ENCODE results near the gene PFN3.

Gene PFN3

GRCh38 chr5:177371120-177372033, 29.1 kb downstream of the PFN3 start:
- ATAC-seq: no peak
- TF ChIP-seq ARNTL (CRISPR knock-in tag; IDR thresholded peaks at IDR 0.05; ENCODE audit: borderline replicate concordance, low read depth): no peak
- TF ChIP-seq CREB5 (CRISPR knock-in tag; IDR thresholded peaks at IDR 0.05; ENCODE audit: low read depth): no peak
- no peak for TF ChIP-seq ZFP3 (CRISPR knock-in tag; IDR thresholded peaks at IDR 0.05)
- no peak for TF ChIP-seq TCF4 (CRISPR knock-in tag; IDR thresholded peaks at IDR 0.05; ENCODE audit: borderline replicate concordance)
- TF ChIP-seq SNAI2 (CRISPR knock-in tag; IDR thresholded peaks at IDR 0.05): no peak
- TF ChIP-seq CSDC2 (CRISPR knock-in tag; IDR thresholded peaks at IDR 0.05): no peak
- no peak for TF ChIP-seq POU6F1 (CRISPR knock-in tag; IDR thresholded peaks at IDR 0.05; ENCODE audit: borderline replicate concordance, low read depth)
- TF ChIP-seq ZFP30 (CRISPR knock-in tag; IDR thresholded peaks at IDR 0.05): no peak
- TF ChIP-seq ZNF8 (CRISPR knock-in tag; IDR thresholded peaks at IDR 0.05): no peak
- no peak for TF ChIP-seq TOX (CRISPR knock-in tag; IDR thresholded peaks at IDR 0.05; ENCODE audit: borderline replicate concordance)
- TF ChIP-seq OSR1 (CRISPR knock-in tag; IDR thresholded peaks at IDR 0.05): no peak
- no peak for TF ChIP-seq ISL1 (CRISPR knock-in tag; IDR thresholded peaks at IDR 0.05)
- no peak for TF ChIP-seq ZC3H10 (CRISPR knock-in tag; IDR thresholded peaks at IDR 0.05)
- TF ChIP-seq PPARA (CRISPR knock-in tag; IDR thresholded peaks at IDR 0.05; ENCODE audit: borderline replicate concordance): no peak
- no peak for TF ChIP-seq ESRRG (CRISPR knock-in tag; IDR thresholded peaks at IDR 0.05)
- no peak for TF ChIP-seq TSHZ2 (CRISPR knock-in tag; IDR thresholded peaks at IDR 0.05)
- TF ChIP-seq GLIS3 (CRISPR knock-in tag; IDR thresholded peaks at IDR 0.05): no peak
- TF ChIP-seq BACH2 (CRISPR knock-in tag; IDR thresholded peaks at IDR 0.05; ENCODE audit: borderline replicate concordance): no peak
- TF ChIP-seq ZNF565 (CRISPR knock-in tag; conservative IDR thresholded peaks at IDR 0.05; ENCODE audit: low read depth): no peak

GRCh38 chr5:177370488-177371119, 29.9 kb downstream of the PFN3 start:
- no peak for TF ChIP-seq ZNF565 (CRISPR knock-in tag; conservative IDR thresholded peaks at IDR 0.05; ENCODE audit: low read depth)
- no peak for TF ChIP-seq ZC3H10 (CRISPR knock-in tag; IDR thresholded peaks at IDR 0.05)
- no peak for TF ChIP-seq OSR1 (CRISPR knock-in tag; IDR thresholded peaks at IDR 0.05)
- no peak for TF ChIP-seq SNAI2 (CRISPR knock-in tag; IDR thresholded peaks at IDR 0.05)
- no peak for TF ChIP-seq RARB (CRISPR knock-in tag; IDR thresholded peaks at IDR 0.05)
- no peak for TF ChIP-seq ARNTL (CRISPR knock-in tag; IDR thresholded peaks at IDR 0.05; ENCODE audit: borderline replicate concordance, low read depth)
- no peak for TF ChIP-seq ZFP30 (CRISPR knock-in tag; IDR thresholded peaks at IDR 0.05)
- TF ChIP-seq TSHZ2 (CRISPR knock-in tag; IDR thresholded peaks at IDR 0.05): no peak
- TF ChIP-seq TOX (CRISPR knock-in tag; IDR thresholded peaks at IDR 0.05; ENCODE audit: borderline replicate concordance): no peak
- no peak for TF ChIP-seq ZFP3 (CRISPR knock-in tag; IDR thresholded peaks at IDR 0.05)
- no peak for TF ChIP-seq PATZ1 (CRISPR knock-in tag; IDR thresholded peaks at IDR 0.05; ENCODE audit: borderline replicate concordance)
- TF ChIP-seq CSRNP3 (CRISPR knock-in tag; IDR thresholded peaks at IDR 0.05): no peak
- no peak for TF ChIP-seq ZNF70 (CRISPR knock-in tag; IDR thresholded peaks at IDR 0.05)
- TF ChIP-seq ISL1 (CRISPR knock-in tag; IDR thresholded peaks at IDR 0.05): no peak
- peak; percentile 60 for ATAC-seq

Data from SK-N-SH treated with all-trans-retinoic acid at 6 μM for 48 hours (cell line).